ENCODE measurements around the gene NRP1.

NRP1 gene

DNA sequence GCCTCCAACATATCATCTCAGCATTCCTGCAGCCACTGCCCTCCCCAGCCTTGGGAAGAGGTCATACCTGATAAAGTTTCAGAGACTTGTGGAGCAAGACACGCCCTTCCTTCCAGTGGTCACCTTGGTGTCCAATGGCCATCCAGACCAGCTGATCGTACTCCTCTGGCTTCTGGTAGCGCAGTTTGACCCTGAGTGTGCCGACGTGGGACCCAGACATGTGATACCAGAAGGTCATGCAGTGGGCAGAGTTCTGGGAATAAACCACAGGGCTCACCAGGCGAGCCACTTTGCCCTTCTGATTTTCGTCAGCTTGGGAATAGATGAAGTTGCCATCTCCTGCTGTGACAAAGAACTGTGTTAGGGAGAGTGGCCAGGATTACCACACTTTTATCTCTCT lies 148.3 kb downstream of the NRP1 start:
- DNase-seq (ENCODE audit: low read depth in 3 of 3) = no peak

DNA sequence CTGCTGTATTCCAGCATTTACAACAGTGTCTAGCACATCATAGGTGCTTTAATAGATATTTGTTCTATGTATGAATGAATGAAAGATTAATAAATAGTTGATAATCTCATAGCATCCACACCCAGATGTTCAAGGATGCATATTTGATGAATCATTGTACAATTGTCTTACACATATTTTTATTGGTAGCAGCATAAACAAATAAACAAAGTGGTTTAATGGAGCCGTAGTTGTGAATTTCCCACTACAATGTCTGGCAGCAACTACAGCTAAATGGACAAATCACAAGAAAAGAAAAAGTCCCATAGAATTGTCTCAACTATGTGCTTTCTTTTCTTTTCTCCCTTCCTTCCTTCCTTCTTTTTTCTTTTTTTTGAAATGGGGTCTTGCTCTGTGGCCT lies 150.8 kb downstream of the NRP1 start:
- DNase-seq (ENCODE audit: low read depth in 3 of 3) = no peak

DNA sequence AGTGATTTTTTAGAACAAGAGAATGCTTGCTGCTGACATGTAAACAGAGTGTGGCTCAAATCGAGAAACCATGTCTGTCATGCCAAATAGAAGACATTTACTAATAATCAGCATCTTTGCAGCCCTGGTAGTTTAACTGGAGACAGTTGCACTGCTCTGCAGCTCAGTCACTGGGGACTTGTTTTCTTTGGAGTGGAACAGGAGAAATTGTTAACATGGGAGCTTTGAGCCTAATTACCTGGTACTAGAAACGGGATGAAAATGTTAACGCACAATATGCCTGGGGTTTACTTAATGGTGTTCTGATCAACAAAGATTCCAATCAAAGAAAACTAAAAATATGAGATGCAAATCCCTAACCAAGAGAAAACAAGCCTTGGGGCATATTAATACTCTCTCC lies 153.5 kb downstream of the NRP1 start:
- DNase-seq (ENCODE audit: low read depth in 3 of 3) = no peak

DNA sequence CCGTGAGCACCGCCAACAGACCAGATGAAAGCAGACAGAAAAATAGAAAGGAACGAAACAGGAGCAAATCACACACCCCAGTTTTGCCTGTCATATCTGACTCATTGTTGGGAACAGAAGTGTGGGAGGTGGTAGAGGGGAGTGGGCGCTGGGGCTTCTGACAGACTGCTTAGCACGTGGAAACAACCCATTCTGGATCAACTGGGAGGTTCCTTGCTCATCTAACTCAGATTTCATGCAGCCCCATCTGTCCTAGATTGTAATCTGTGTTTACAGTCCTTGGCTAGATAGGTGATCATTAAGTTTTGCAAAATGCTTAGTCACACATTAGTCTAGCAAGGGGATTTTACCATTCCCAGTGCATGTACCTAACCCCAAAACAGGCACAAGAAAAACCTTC lies 154.1 kb downstream of the NRP1 start:
- DNase-seq (ENCODE audit: low read depth in 3 of 3) = no peak

DNA sequence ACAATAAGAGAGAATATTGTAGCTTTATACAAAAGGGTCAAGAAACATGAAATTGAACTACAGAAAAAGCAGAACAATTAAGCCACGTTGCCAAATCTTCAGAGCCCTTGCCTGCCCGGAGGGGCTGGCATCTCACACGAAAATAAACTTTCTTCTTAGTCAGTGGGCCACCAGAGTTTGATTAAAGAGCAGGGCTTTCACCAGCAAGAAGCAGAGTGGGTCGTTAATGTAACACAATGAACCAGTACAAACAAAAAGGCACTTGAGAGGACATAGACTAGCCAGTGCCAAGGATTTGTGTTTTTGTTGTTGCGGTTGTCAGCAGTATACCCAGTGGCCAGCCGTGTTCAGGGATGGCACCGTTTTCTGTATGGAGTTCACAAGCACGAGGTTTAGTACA lies 155.4 kb downstream of the NRP1 start:
- no peak for DNase-seq (ENCODE audit: low read depth in 3 of 3)

DNA sequence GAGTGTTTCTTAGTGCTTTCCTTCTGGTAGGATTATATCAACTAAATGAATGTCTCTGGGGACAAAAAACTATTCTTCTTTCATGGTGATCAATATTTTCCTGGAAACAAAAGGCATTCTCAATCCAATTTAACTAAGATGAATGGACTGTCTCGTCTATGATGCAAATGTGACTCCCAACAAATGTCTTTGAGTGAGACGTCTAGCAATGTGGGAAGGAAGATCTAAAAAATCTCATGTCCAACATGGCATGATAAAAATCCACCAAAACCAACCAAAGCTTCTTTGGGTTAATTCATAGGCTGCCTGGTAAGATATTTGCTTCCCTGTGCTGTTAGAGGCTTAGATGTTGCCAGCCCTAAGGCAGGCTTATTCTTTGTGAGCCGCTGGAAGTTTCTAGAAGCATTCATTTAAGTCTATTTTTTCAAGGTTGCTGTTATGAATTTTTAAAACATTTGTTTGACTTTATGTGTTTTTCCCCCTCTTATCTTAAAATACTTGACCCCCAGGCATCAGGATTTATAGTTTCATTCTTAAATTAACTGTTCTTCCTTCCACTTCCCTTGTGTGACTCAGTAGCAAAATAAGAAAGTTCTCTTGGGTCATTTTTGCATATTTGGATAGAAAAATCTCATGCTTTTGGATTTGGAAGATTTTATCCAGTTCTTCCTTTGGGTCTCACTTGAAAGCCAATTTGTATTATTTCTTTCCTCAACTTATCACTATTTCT lies 156.3 kb downstream of the NRP1 start:
- no peak for DNase-seq (ENCODE audit: low read depth in 3 of 3)

DNA sequence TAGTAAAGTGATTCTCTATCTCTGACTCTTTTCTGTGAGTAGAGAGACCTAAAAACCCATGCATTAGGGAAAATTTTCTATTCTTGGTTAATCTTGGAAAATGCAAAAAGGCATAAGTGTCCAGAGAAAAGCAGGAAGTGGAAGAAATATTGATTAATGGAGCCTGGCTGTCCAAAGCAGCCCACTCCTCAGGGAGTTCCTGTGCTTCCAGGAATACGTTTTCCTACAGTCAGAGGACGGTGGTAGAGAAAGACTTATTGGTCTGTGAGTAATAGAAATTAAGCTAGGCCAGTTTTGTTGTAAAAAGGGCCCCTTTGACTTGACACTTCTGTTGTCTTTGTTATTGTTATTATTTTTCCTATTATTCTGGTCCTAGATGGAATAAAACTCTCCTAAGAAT lies 157.8 kb downstream of the NRP1 start:
- no peak for DNase-seq (ENCODE audit: low read depth in 3 of 3)

DNA sequence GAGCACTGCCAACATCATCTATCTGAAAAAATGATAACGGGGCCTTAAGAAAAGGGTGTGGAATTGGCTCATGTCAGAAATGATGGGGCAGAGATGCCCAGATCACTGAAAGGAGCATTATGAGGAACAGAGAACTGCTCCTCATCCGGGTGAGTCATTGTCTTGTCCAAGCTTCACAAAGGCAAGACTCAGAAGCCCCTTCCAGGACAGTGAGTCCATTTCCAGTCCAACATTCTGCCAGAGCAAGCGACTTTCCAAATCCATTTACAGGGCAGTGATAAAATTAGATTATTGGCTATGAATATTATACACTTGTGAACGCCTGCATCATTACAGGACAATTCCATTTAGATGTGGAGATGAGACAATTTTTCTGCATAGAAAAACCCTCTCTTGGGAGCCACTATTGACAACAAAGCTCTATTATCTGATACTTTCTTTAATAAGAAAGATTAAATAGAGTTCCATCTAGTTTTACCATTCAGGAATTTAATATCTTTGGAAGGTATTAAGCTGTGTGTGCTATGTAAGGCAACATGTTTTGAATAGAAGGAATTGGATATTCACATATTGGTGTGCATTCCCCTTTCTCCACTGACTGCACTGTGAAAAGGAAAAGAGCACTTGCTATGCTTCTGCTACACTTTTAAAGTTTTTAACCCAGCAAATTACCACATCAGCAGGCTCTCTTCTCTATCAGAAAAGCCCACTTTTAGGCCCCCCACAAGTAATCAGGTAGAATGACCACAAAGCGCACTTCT lies 159.6 kb downstream of the NRP1 start:
- DNase-seq (ENCODE audit: low read depth in 3 of 3) = no peak

DNA sequence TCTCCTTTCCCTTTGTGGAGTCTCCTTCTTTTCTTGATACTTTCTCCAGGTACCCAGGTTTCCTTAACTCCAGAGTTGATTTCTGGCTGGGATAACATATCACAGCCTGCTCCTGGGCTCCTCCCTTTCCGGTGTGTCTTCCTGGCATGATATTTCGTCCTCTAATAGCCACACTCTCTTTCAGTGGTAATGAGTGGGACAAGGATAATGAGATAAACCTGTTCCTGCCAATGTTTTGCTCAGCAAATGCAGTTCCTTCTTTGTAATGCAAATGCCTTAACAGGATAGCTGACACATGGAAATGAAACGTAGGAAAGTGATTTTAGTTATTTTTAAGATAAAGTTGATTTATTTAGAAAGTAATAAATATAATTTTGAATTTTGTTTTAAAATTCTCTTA lies 168.6 kb downstream of the NRP1 start:
- no peak for DNase-seq (ENCODE audit: low read depth in 3 of 3)

DNA sequence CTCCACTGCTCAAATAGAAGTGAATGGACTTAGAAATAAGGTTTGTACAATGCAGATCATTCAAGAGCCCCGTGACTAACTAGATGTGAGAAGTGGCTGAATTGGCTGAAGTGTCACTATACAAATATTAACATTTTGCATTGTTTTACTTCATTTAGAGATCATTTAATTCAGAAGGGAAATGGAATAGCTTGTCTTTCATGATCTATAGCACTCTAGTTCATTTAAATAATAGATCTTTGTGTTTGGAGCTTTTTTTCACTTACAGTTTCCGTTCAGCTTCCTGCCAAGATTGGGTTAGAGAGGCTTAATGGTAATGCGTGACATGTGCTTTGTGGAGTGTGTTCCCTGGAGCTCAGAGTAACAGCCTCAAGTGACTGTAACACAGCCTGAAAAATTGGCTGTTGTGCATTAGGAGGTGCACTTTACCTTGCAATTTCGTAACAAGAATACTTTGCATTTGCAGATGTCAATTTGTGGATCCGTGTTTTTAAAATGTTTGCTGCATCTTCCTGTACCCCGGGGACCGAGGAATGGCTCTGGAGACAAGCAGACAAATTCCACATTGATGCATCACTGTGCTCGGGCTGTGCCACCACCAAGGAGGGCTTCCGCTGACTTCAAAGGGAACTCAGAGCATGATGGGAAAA lies 170.3 kb downstream of the NRP1 start:
- no peak for DNase-seq (ENCODE audit: low read depth in 3 of 3)

DNA sequence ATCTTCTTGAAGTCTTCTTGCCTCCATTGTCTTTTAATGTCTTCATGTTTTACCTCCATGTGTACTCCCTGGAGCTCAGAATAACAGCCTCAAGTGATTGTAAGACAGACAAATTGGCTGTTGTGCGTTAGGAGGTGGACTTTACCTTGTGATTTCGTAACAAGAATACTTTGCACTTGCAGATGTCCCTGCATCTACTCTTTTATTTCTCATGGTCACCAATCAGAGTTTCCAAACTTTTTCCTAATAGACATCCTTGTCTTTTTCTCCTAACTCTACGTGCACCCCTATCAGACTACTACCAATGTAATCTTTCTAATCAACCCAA lies 172.3 kb downstream of the NRP1 start:
- no peak for DNase-seq (ENCODE audit: low read depth in 3 of 3)

DNA sequence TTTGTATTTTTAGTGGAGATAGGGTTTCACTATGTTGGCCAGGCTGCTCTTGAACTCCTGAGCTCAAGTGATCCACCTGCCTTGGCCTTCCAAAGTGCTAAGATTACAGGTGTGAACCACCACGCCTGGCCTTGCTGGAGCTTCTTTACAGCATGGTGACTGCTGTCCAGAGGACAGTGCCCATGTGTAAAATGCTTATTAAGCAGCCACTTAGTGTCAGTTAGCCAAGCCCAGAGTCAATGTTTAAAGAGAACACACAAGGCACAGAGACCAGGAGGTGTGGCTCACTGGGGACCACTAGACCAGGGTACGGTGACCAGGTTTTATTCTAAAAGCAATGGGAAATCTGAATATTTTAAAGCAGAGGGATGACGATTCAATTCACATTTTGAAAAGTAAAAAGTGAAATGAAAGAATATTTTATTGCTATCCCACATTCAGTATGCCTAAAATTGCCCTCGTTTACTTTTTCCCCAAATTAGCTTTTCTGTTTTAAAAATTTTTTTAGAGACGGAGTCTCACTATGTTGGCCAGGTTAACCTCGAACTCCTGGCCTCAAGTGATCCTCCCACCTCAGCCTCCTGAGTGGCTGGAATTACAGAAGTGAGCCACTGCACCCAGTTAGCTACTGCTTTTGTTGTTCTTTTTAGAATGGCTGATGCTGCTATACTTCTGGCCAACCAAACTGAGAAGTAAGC lies 172.8 kb downstream of the NRP1 start:
- DNase-seq (ENCODE audit: low read depth in 3 of 3) = no peak

DNA sequence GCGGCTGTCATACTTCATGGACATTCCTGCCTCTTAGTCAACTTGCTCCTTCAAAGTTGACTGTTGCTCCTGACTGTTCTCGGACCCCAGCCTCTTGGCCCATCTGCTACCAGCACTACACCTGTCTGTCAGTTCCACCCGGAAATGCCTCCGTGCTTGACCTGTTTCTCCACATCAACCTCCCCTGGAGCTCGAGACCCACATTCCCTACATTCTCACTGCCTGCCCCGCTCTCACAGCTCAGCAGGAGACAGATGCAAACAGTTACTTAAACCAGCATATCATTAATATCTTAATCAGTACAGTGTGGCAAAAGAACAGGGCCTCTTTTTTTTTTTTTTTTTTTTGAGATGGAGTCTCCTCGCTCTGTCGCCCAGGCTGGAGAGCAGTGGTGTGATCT lies 174.3 kb downstream of the NRP1 start:
- no peak for DNase-seq (ENCODE audit: low read depth in 3 of 3)

DNA sequence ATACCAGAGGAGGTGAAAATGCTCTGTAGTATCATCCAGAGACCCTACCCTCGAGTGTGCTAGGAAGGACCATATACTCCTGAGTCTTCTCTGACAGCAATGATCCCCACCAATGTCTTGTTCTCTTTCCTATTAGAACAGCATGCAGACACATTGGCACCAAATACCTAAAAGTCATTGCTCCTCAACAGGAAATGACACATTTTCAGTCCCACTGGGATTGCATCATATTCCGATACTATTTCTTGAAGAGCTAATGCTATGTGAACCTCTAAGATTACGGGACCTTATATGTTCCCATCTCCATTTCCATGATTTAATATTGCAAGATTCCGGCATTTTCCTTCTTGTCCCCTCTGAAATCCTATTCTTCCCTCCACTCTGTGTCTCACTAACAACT lies 177.4 kb downstream of the NRP1 start:
- no peak for DNase-seq (ENCODE audit: low read depth in 3 of 3)

DNA sequence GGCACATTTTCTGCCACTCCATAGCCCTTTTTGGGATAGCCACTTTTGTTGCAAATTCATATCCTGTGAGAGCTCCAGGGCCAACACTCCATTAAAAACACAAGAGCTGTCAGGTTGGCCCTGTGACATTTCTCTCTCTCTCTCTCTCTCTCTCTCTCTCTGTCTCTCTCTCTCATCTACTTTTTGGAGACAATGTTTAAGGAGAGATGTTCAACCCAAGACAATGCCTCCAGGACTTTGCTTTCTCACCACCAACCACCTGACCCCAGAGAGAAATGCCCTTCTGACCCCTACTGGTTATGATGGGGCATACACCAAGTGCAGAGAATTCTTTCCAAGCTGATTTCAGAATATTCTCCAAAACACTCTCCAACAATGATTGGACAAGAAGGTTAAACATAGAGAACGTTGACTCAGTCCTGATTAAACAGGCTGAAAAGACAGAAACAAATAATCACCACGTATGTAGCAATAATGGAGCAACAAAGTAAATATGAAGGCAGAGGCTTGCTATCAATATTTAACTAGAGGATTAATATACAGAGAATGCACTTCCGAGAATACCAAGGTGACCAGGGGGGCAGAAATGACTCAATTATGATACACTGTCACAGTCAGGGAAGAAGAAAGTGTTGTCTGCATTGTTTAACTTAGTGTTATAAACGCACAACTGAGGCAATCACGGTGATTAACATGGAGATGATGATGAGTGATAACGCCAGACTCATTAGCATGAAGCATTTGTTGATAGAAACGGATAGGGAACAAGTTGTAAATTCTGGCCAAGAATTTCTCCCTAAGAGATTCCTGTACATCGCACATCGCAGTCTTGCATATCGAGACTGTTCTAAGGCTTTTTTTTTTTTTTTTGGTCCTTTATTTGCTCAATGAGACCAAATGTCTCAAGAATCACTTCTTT lies 178.5 kb downstream of the NRP1 start:
- peak in 1 of 3 experiments; percentile 43 for DNase-seq (ENCODE audit: low read depth in 3 of 3)

DNA sequence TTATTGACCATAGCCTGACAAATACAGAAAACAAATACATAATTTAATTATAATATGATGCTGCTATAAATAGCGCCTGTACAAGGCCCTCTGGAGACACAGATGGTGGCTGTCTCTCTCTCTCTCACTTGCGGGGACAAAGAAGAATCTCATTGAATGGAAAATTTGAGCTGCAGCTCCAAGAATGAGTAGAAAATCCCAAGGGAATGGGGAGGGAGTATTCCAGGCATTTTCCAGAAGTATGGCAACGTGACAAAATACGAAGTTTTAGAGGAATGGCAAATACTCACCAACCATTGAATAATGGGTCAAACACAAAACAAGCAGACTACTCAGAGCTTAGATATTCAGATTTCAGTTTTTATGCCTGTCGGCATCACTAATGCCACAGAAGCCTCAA lies 179.9 kb downstream of the NRP1 start:
- no peak for DNase-seq (ENCODE audit: low read depth in 3 of 3)

DNA sequence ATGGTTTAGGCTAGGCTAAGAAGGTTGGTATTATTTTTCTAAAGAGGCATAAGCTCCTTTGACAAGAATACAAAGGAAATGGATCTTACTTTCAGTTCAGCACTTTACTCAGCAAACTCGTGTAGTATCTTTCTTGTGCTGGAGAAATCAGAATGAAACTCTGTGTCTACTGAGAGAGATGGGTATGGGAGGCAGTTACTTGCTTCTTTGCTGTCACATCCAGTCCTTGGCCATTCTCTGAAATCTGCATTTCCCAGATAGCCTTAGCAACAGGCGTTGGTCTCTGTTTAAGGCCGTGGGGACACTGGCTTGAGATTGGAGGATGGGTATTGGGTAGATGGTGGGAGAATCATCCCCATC lies 180.5 kb downstream of the NRP1 start:
- no peak for DNase-seq (ENCODE audit: low read depth in 3 of 3)

DNA sequence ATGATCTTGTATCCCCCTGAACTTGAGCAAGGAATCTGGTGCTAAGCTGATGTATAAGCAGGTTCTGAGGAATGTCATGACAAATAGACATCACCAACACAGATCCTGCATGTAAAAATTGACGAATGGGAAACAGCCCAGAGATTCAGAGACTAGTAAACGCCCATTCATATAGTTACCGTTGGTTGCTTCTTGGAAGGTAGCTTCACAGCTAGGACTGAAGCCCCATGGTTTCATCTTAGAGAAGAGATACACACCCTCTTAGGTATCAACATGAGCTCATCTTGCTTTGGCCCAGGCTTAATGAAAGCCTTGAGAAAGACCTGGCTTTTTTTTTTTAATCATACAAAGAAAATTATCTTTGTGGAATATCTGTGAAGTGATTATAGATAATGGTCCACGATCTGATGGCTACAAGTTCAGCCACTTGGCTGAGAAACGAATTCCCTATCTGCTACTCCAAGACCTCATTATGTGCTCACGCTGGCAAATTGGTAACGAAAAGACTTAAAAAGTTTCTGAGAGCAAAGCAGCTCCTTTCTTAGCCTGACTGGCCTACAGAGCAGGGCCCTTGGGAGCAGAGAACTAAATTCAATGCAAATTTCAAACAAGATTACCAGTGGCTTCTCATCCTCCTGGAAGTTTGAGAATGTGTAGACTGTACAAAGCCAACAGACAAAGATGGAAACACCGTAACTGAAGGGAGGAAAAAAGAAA lies 181.1 kb downstream of the NRP1 start:
- DNase-seq (ENCODE audit: low read depth in 3 of 3) = no peak

DNA sequence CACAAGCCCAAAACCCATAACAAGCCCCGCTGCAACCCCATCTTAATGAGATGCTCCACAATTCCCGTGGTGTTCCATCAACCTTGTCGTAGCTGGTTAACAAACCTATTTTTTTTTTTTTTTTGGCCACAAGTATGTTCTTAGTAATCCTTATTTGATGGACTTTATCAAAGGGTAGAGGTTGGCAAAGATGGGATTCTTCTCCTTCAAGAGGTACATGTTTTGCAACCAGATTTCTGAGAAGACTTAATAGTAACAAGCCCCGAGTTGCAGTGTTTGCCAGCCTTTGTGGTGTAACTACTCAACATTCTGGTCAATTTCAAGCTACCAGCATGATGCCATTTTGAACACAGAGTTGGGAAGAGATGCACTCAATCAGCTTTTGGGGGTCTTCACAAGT lies 181.7 kb downstream of the NRP1 start:
- no peak for DNase-seq (ENCODE audit: low read depth in 3 of 3)

DNA sequence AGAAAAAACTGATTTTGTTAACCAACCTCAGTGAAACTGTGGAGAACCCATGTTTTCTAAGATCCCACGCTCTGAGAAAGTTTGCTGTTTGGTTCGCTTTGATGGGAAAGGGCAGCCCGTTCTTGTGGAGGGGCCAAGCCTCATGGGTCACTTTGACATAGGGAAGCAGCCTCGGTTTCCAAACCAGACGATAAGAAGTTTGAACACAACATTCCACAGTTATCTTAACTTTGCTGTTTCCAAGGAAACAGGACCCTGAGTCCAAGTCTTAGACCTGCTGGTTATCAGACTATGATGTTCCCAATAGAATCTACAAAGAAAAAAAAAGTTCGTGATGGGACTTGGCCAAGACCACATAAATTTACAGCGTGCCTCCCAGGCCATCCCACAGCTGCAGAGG lies 182.3 kb downstream of the NRP1 start:
- no peak for DNase-seq (ENCODE audit: low read depth in 3 of 3)

DNA sequence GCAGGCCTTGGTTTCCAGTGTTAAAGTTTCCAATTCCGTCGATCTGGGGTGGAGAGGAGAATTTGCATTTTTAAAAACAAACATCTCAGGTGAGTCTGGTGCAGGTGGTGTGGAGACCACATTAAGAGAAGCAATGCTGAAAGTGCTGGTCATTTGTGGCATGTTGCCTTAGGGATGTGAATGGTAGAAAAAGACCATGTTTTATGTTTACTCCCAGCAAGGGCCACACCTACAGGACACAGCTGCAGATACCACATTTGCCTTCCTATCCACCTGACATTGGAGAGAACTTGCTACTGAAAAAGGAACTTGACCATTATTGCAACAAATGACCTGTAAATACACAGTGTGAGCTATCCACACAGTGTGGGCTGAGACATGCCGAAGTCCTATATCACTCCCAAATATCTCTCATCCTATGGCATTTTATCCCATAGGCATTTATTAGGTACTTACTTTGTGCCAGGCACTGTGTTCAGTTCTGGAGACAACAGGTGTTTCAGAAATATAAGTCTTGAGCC lies 183.1 kb downstream of the NRP1 start:
- no peak for DNase-seq (ENCODE audit: low read depth in 3 of 3)

All from stimulated activated CD4-positive, alpha-beta T cell treated with anti-CD3 and anti-CD28 coated beads, TNF-alpha, amount 100 ng/mL, for 4 hours (primary cell).